K562 (cell line): ENCODE data around the gene CDK5R2. TPM values are rescaled to one million over a fixed set of nuclear protein-coding genes. Genes with fewer than 3 reads are reported as not detected.

Experiments
- ATAC-seq: fragments of 200-7000 bp; cut with Tn5 transposase; 3 replicates; pipeline ENCODE4 v1.9.1; 2020; ENCODE audit warnings: moderate library complexity
- BruUV-seq: library from RNA; stranded (reverse); fragments of 400-500 nt; replicated peaks from 2 replicates; lab custom pipeline; 2021; lab: Mats Ljungman, UMichigan
- CTCF ChIA-PET: fragments of 300-600 bp; formaldehyde crosslinking; extraction: SDS; loops from one replicate; lab custom pipeline; 2021; ENCODE audit warnings: low intra/inter-chr PET ratio; lab: Yijun Ruan, JAX
- POLR2A ChIA-PET: fragments of 300-600, 350-650 bp; sonication (Branson Sonifier 250); formaldehyde crosslinking; extraction: SDS; loops from one replicate; lab custom pipeline; 2021; ENCODE audit warnings: antibody characterized with exemption, inconsistent platforms; lab: Yijun Ruan, JAX
- DNase-seq, 4 experiments: peaks; one replicate each; pipeline versions ENCODE4 v3.0.0 to v3.0.0-alpha.2; 2011 to 2018; ENCODE audit warnings: low spot score in 3 of 4, mixed read lengths in 3 of 4; ENCODE audit errors: extremely low read depth in 1 of 4
- FAIRE-seq: peaks from 2 replicates; lab custom pipeline; 2011; peaks lifted over from hg19 to GRCh38; lab: Jason Lieb, UNC
- H2AFZ ChIP-seq: 2 replicates; pipeline ENCODE4 v1.6.0; 2011; ENCODE audit warnings: low read depth, low read length, control low read depth, inconsistent platforms
- H3K27ac ChIP-seq: fragments of 200-600 bp; 3 replicates; pipeline ENCODE4 v1.8.0; 2011; ENCODE audit warnings: low read depth, mild to moderate bottlenecking, control low read depth, inconsistent platforms, low read length, moderate library complexity, mixed read lengths; ENCODE audit errors: extremely low read depth
- H3K27me3 ChIP-seq, 2 experiments: fragments of 300-600 bp in 1 of 2; 2 replicates in 1 of 2; 3 replicates in 1 of 2; pipeline versions ENCODE4 v1.6.0 to v1.8.0; 2011; ENCODE audit warnings: inconsistent platforms in 2 of 2, low read length in 2 of 2, mild to moderate bottlenecking in 1 of 2, mixed read lengths in 1 of 2, moderate library complexity in 1 of 2; ENCODE audit not compliant: control insufficient read depth in 2 of 2, insufficient read depth in 2 of 2
- H3K36me3 ChIP-seq: fragments of 300-600 bp; 3 replicates; pipeline ENCODE4 v1.8.0; 2011; ENCODE audit warnings: mild to moderate bottlenecking, low read length, inconsistent platforms; ENCODE audit not compliant: control insufficient read depth, insufficient read depth
- H3K4me1 ChIP-seq, 2 experiments: fragments of 200-600 bp in 1 of 2; replicated peaks in 1 of 2; 2 replicates in 1 of 2; 3 replicates in 1 of 2; pipeline versions ENCODE4 v1.5.1 to v1.8.0; 2011; ENCODE audit warnings: inconsistent platforms in 2 of 2, low read length in 2 of 2, mild to moderate bottlenecking in 1 of 2, mixed read lengths in 1 of 2, moderate library complexity in 1 of 2; ENCODE audit not compliant: control insufficient read depth in 2 of 2, insufficient read depth in 2 of 2
- H3K4me2 ChIP-seq: 2 replicates; pipeline ENCODE4 v1.6.1; 2011; ENCODE audit warnings: low read length, control low read depth, inconsistent platforms, mixed read lengths; ENCODE audit not compliant: insufficient read depth
- H3K4me3 ChIP-seq: fragments of 200-600 bp; sonication (generic), shearing (Covaris generic); 2 replicates; pipeline ENCODE4 v1.5.1; 2016; ENCODE audit warnings: control low read depth, inconsistent platforms
- H3K79me2 ChIP-seq: fragments of 200-600 bp; 3 replicates; pipeline ENCODE4 v1.8.0; 2011; ENCODE audit warnings: low read length, inconsistent platforms; ENCODE audit not compliant: control insufficient read depth, insufficient read depth
- H3K9ac ChIP-seq, 2 experiments: 2 replicates each; pipeline versions ENCODE4 v1.6.0 to v1.6.1; 2011; ENCODE audit warnings: low read depth in 2 of 2, low read length in 2 of 2, control low read depth in 1 of 2, inconsistent platforms in 1 of 2, mild to moderate bottlenecking in 1 of 2, mixed read lengths in 1 of 2; ENCODE audit not compliant: insufficient read depth in 1 of 2
- H3K9me1 ChIP-seq: one replicate; pipeline ENCODE4 v1.6.0; 2011; ENCODE audit warnings: inconsistent platforms, mild to moderate bottlenecking, low read length, moderate library complexity; ENCODE audit not compliant: control insufficient read depth, insufficient read depth
- H3K9me3 ChIP-seq: replicated peaks from 2 replicates; pipeline ENCODE4 v1.5.1; 2011; ENCODE audit warnings: low read depth, low read length, inconsistent platforms; ENCODE audit not compliant: control insufficient read depth, insufficient read depth
- H4K20me1 ChIP-seq: replicated peaks from 2 replicates; pipeline ENCODE4 v1.6.1; 2011; ENCODE audit warnings: low read length, inconsistent platforms, mixed read lengths; ENCODE audit not compliant: control insufficient read depth, insufficient read depth
- BACH1 ChIP-seq: fragments of 200-800 bp; sonication (Bioruptor generic); IDR thresholded peaks from 2 replicates; pipeline ENCODE4 v1.6.1; 2016; ENCODE audit warnings: missing genetic modification characterization, missing compliant biosample characterization
- CBFB ChIP-seq: sonication (generic); formaldehyde crosslinking; IDR thresholded peaks from 2 replicates; pipeline ENCODE4 v1.4.0; 2020; ENCODE audit warnings: mild to moderate bottlenecking, missing genetic modification reagents
- EHMT2 ChIP-seq: fragments of 450-650 bp; IDR thresholded peaks from 2 replicates; pipeline ENCODE4 v1.6.1; 2018; ENCODE audit warnings: antibody characterized with exemption
- FOXA1 ChIP-seq: fragments of 450-650 bp; IDR thresholded peaks from 2 replicates; pipeline ENCODE4 v1.6.1; 2016; ENCODE audit warnings: mild to moderate bottlenecking, borderline replicate concordance
- GTF2A2 ChIP-seq: IDR thresholded peaks from 2 replicates; pipeline ENCODE4 v1.6.1; 2016; ENCODE audit warnings: mild to moderate bottlenecking, missing genetic modification characterization, missing compliant biosample characterization
- MAFF ChIP-seq: IDR thresholded peaks from 2 replicates; pipeline ENCODE4 v1.6.1; 2012; ENCODE audit warnings: low read length, improper control_type of control experiment
- NR2F6 ChIP-seq: fragments of 450-650 bp; formaldehyde crosslinking; IDR thresholded peaks from 2 replicates; pipeline ENCODE4 v1.4.0; 2020; ENCODE audit warnings: mild to moderate bottlenecking
- RBBP5 ChIP-seq: fragments of 200-600 bp; sonication (generic); IDR thresholded peaks from 2 replicates; pipeline ENCODE4 v1.6.1; 2012; ENCODE audit warnings: borderline replicate concordance, mild to moderate bottlenecking, low read length, control low read depth, inconsistent platforms; ENCODE audit not compliant: insufficient read depth, poor library complexity, severe bottlenecking
- RBM15 ChIP-seq: fragments of 200-400 bp; formaldehyde crosslinking; IDR thresholded peaks from 2 replicates; pipeline ENCODE4 v1.6.1; 2018; ENCODE audit warnings: mild to moderate bottlenecking, low read length, moderate library complexity; ENCODE audit not compliant: insufficient read depth
- ZFPM2 ChIP-seq: fragments of 250-450 bp; sonication (Bioruptor Pico); IDR thresholded peaks from 2 replicates; pipeline ENCODE4 v1.5.1; 2022; ENCODE audit warnings: mild to moderate bottlenecking
- ZNF316 ChIP-seq: fragments of 450-650 bp; IDR thresholded peaks from 2 replicates; pipeline ENCODE4 v1.6.1; 2016
- ZNF561 ChIP-seq: fragments of 450-650 bp; formaldehyde crosslinking; conservative IDR thresholded peaks from 2 replicates; pipeline ENCODE4 v1.4.0; 2020; ENCODE audit warnings: mild to moderate bottlenecking, moderate library complexity
- WGBS: fragments of 100-300 bp; shearing (Covaris generic); methylation state at CpG from one replicate; pipeline ENCODE4 v1.1.6; 2016; ENCODE audit warnings: low coverage, mixed read lengths; ENCODE audit not compliant: insufficient coverage; ENCODE audit errors: missing lambda C conversion rate; 5-methylcytosine and 5-hydroxymethylcytosine counted together
- in situ Hi-C: fragments of 300-500 bp; cut with MboI; formaldehyde crosslinking; loops from 4 replicates; pipeline ENCODE4 v1.15.0; 2018; ENCODE audit warnings: inconsistent platforms, mixed read lengths
- intact Hi-C: fragments of 100-400 bp; cut with micrococcal nuclease; formaldehyde crosslinking; loops from 2 replicates; pipeline ENCODE4 v1.14.2; 2022
- polyA plus RNA-seq, 8 experiments: library from polyadenylated mRNA; depleted of rRNA in 4 of 8; stranded (reverse) in 5 of 8; unstranded in 3 of 8; fragments of >200 nt; fragmentation: Nextera tagmentation in 2 of 8; fragmentation: Illumina TruSeq in 1 of 8; extraction: Ambion mirVana in 2 of 8; extraction: Trizol in 1 of 8; gene quantifications; 2 replicates each; pipeline versions ENCODE4 v1.2.1 to v1.2.3, GENCODE V29; 2011 to 2014; ENCODE audit warnings: inconsistent platforms in 1 of 8, missing spikeins in 1 of 8
- total RNA-seq, 7 experiments: library from RNA; depleted of rRNA in 6 of 7; stranded (reverse); fragments of >200 nt in 6 of 7; fragmentation: Illumina TruSeq in 2 of 7; extraction: Trizol in 2 of 7; gene quantifications; 2 replicates each; pipeline versions ENCODE4 v1.2.1 to v1.2.3, GENCODE V29; 2011 to 2021; ENCODE audit warnings: low replicate concordance in 1 of 7

CDK5R2 gene
- total and polyA plus RNA-seq, 9 of the 15 experiments (the other 6 are each of a cell fraction or from before 2014, with no cell fraction given): 0.09 TPM; not detected in 8

DNA sequence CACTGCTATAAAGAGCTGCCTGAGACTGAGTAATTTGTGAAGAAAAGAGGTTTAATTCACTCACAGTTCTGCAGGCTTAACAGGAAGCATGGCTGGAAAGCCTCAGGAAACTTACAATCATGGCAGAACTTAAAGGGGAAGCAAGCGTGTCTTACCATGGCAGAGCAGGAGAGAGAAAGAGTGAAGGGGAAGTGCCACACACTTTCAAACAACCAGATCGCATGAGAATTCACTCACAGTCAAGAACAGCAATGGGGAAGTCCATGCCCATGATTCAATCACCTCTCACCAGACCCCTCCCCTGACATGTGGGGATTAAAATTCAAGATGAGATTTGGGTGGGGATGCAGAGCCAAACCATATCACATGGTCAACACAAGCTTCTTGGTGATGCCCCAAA is 34.7 kb upstream of the CDK5R2 start:
- no peak for ATAC-seq
- no peak overlapping the region for H3K4me2 ChIP-seq
- TF ChIP-seq EHMT2 (no peak), RBM15 (no peak)
- TF ChIP-seq, all 486 proteins: peak for 0
- WGBS: 9% methylated on average over 2 of the region's 2 CpGs
- no peaks in the 10 kb centered on the region for H3K9me1 ChIP-seq
- no peak overlapping the region for H3K4me3 ChIP-seq
- no peaks in the 10 kb centered on the region for H3K79me2 ChIP-seq
- H4K20me1 ChIP-seq: no peaks in the 10 kb centered on the region
- no TSS peak for BruUV-seq
- POLR2A ChIA-PET: no interaction called here
- intact Hi-C loops: no loop called here
- CTCF ChIA-PET: no interaction called here
- FAIRE-seq: no peak
- H3K36me3 ChIP-seq: no peaks in the 10 kb centered on the region
- no peak overlapping the region for H2AFZ ChIP-seq
- H3K27me3 ChIP-seq: no peaks in the 10 kb centered on the region; a peak in 2 of 5 replicates
- in situ Hi-C loops: no loop called here
- H3K9ac ChIP-seq: no peak overlapping the region
- no peaks in the 10 kb centered on the region for H3K4me1 ChIP-seq
- DNase-seq: no peak
- H3K27ac ChIP-seq: no peak overlapping the region
- H3K9me3 ChIP-seq: no peaks in the 10 kb centered on the region

DNA sequence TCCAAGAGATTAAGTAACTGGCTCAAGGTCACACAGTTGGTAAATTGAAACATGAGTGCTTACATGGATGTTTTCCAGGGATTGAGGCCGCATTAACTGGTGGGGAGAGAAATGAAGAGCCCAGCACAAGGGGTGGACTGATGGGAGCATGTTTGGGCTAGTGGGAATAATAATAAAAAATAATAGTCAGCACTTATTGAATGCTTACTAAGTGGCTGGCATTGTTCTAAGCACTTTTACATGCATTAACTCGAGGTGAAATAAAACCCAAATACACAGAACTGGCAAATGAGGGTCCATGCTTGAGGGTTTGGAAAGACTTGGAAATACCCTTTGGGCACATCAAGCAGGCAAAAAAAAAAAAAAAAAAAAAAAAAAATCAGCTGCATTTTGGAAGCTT is 34.0 kb upstream of the CDK5R2 start:
- TF ChIP-seq ZNF561 (CRISPR knock-in tag): no peak
- 0 out of 2 replicates have a peak, but pooled peaks have one; percentile 7 for TF ChIP-seq ZNF316
- TF ChIP-seq CBFB (CRISPR knock-in tag): no peak
- no peak for TF ChIP-seq ZFPM2
- TF ChIP-seq MAFF: peak; percentile 34; the same call in 1 of the 2 replicates
- TF ChIP-seq GTF2A2 (tag): no peak
- TF ChIP-seq BACH1 (tag): no peak
- no peak for TF ChIP-seq NR2F6 (CRISPR knock-in tag)
- no peak for TF ChIP-seq FOXA1
- TF ChIP-seq RBBP5: no peak
- Histone ChIP-seq H3K9me1 (no peaks in the 10 kb centered on the region), H3K9ac (no peak overlapping the region), H2AFZ (no peak overlapping the region), H3K27me3 (peaks cover 0 to 3% of the 10 kb centered on the region in 2 experiments; a peak in 2 of 5 replicates), H4K20me1 (no peaks in the 10 kb centered on the region), H3K36me3 (no peaks in the 10 kb centered on the region), H3K4me2 (no peak overlapping the region), H3K9me3 (no peaks in the 10 kb centered on the region), H3K79me2 (no peaks in the 10 kb centered on the region), H3K27ac (no peak overlapping the region), H3K4me3 (no peak overlapping the region), H3K4me1 (no peaks in the 10 kb centered on the region)
- in situ Hi-C loops (no loop called here), intact Hi-C loops (no loop called here)
- no peak for ATAC-seq
- WGBS: 3% methylated on average over 2 of the region's 2 CpGs
- no TSS peak for BruUV-seq
- FAIRE-seq: no peak
- DNase-seq: no peak
- POLR2A ChIA-PET: no interaction called here
- CTCF ChIA-PET: interaction anchor here (0.7 kb wide), 1 partner anchor 312 kb away, joined by 6 read pairs; no protein-coding TSS in a partner anchor
